ENCODE measurements around the gene SLC7A9. TPM values are rescaled to one million over a fixed set of nuclear protein-coding genes. Genes with fewer than 3 reads are reported as not detected.

SLC7A9 gene
- polyA plus RNA-seq, 1 donor from 2014 or later = 2.5 TPM

- Histone ChIP-seq H3F3A (ENCODE audit: insufficient read depth, low read length, poor library complexity, severe bottlenecking) (no peaks in the 10 kb centered on the region), H2AFZ (ENCODE audit: low read depth, low read length) (no peak overlapping the region), H3K4me2 (ENCODE audit: low read length) (no peak overlapping the region), H3K9me3 (ENCODE audit: low read length) (no peaks in the 10 kb centered on the region), H4K20me1 (ENCODE audit: insufficient read depth) (no peaks in the 10 kb centered on the region), H3K36me3 (ENCODE audit: insufficient read depth, low read length) (no peaks in the 10 kb centered on the region), H3K27me3 (ENCODE audit: insufficient read depth, low read depth, low read length) (no peaks in the 10 kb centered on the region), H3K9me2 (ENCODE audit: insufficient read depth, low read length) (no peaks in the 10 kb centered on the region), H3K9ac (ENCODE audit: low read length) (no peak overlapping the region), H3K79me2 (replicated peaks; ENCODE audit: insufficient read depth, low read length) (no peaks in the 10 kb centered on the region), H3K4me3 (ENCODE audit: low read length) (no peak overlapping the region), H3K27ac (ENCODE audit: low read length) (no peak overlapping the region)
- TF ChIP-seq CTCF (IDR thresholded peaks at IDR 0.05; ENCODE audit: poor library complexity, severe bottlenecking) = no peak
- no peak for TF ChIP-seq MXI1 (conservative IDR thresholded peaks at IDR 0.05; ENCODE audit: poor library complexity, severe bottlenecking)
- no peak for TF ChIP-seq RAD21 (conservative IDR thresholded peaks at IDR 0.05)
- no peak for TF ChIP-seq POLR2AphosphoS5 (IDR thresholded peaks at IDR 0.05)
- no peak for TF ChIP-seq TAF1 (IDR thresholded peaks at IDR 0.05; ENCODE audit: low read depth)
- no peak for TF ChIP-seq SMC3 (conservative IDR thresholded peaks at IDR 0.05; ENCODE audit: poor library complexity)
- TF ChIP-seq, protein P1, sequence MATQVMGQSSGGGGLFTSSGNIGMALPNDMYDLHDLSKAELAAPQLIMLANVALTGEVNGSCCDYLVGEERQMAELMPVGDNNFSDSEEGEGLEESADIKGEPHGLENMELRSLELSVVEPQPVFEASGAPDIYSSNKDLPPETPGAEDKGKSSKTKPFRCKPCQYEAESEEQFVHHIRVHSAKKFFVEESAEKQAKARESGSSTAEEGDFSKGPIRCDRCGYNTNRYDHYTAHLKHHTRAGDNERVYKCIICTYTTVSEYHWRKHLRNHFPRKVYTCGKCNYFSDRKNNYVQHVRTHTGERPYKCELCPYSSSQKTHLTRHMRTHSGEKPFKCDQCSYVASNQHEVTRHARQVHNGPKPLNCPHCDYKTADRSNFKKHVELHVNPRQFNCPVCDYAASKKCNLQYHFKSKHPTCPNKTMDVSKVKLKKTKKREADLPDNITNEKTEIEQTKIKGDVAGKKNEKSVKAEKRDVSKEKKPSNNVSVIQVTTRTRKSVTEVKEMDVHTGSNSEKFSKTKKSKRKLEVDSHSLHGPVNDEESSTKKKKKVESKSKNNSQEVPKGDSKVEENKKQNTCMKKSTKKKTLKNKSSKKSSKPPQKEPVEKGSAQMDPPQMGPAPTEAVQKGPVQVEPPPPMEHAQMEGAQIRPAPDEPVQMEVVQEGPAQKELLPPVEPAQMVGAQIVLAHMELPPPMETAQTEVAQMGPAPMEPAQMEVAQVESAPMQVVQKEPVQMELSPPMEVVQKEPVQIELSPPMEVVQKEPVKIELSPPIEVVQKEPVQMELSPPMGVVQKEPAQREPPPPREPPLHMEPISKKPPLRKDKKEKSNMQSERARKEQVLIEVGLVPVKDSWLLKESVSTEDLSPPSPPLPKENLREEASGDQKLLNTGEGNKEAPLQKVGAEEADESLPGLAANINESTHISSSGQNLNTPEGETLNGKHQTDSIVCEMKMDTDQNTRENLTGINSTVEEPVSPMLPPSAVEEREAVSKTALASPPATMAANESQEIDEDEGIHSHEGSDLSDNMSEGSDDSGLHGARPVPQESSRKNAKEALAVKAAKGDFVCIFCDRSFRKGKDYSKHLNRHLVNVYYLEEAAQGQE (IDR thresholded peaks at IDR 0.05; ENCODE audit: borderline replicate concordance) = no peak
Measured at GRCh38 chr19:32812571-32812970, 57.0 kb downstream of the SLC7A9 start.

DNA sequence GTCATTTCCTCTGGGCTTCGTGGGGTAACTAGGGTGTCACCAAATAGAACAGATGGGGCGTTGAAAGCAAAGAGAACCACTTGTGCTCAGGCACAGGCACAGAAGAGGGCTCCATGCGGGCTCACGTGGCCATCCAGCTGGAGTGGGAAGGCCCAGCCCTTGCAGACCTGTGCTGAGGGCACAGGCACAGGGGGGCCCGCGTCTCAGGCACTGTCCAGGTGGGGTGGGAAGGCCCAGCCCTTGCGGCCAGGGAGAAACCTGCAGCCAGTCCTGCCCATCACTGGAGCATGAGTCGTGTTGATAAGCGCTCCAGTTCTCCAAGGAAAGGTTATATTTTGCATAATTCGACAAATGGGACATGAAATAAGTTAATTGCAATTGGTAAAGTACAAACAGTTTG is 57.5 kb downstream of the SLC7A9 start:
- Histone ChIP-seq H3K9me2 (ENCODE audit: insufficient read depth, low read length) (no peaks in the 10 kb centered on the region), H3F3A (ENCODE audit: insufficient read depth, low read length, poor library complexity, severe bottlenecking) (no peaks in the 10 kb centered on the region), H3K9me3 (ENCODE audit: low read length) (no peaks in the 10 kb centered on the region), H3K4me3 (ENCODE audit: low read length) (no peak overlapping the region), H3K79me2 (replicated peaks; ENCODE audit: insufficient read depth, low read length) (no peaks in the 10 kb centered on the region), H3K27me3 (ENCODE audit: insufficient read depth, low read depth, low read length) (no peaks in the 10 kb centered on the region), H3K9ac (ENCODE audit: low read length) (no peak overlapping the region), H3K27ac (ENCODE audit: low read length) (no peak overlapping the region), H2AFZ (ENCODE audit: low read depth, low read length) (no peak overlapping the region), H3K4me2 (ENCODE audit: low read length) (no peak overlapping the region), H4K20me1 (ENCODE audit: insufficient read depth) (no peaks in the 10 kb centered on the region), H3K36me3 (ENCODE audit: insufficient read depth, low read length) (no peaks in the 10 kb centered on the region)
- TF ChIP-seq, protein P1 (IDR thresholded peaks at IDR 0.05; ENCODE audit: borderline replicate concordance) = no peak
- no peak for TF ChIP-seq MXI1 (conservative IDR thresholded peaks at IDR 0.05; ENCODE audit: poor library complexity, severe bottlenecking)
- TF ChIP-seq TAF1 (IDR thresholded peaks at IDR 0.05; ENCODE audit: low read depth) = no peak
- no peak for TF ChIP-seq CTCF (IDR thresholded peaks at IDR 0.05; ENCODE audit: poor library complexity, severe bottlenecking)
- no peak for TF ChIP-seq EP300 (conservative IDR thresholded peaks at IDR 0.05; ENCODE audit: poor library complexity, severe bottlenecking)
- TF ChIP-seq EZH2 (IDR thresholded peaks at IDR 0.05; ENCODE audit: borderline replicate concordance, insufficient read depth, low read length, poor library complexity, severe bottlenecking) = no peak
- TF ChIP-seq RAD21 (conservative IDR thresholded peaks at IDR 0.05) = no peak
- TF ChIP-seq POLR2AphosphoS5 (IDR thresholded peaks at IDR 0.05) = no peak
- no peak for TF ChIP-seq SMC3 (conservative IDR thresholded peaks at IDR 0.05; ENCODE audit: poor library complexity)

Measured in neural cell (in vitro differentiated cells).